ENCODE results near the gene SMG6.

SMG6 gene

GRCh38 chr17:2043785-2044184 lies 259.8 kb downstream of the SMG6 start:
- FAIRE-seq: no peak

GRCh38 chr17:2042933-2043332 lies 260.7 kb downstream of the SMG6 start:
- DNase-seq (ENCODE audit: extremely low spot score, insufficient read length, low read depth) (no peak), FAIRE-seq (no peak)

More at GRCh38 chr17:2043785-2044184, 259.8 kb downstream of the SMG6 start:
- no peak for DNase-seq (ENCODE audit: extremely low spot score, insufficient read length, low read depth)

DNA sequence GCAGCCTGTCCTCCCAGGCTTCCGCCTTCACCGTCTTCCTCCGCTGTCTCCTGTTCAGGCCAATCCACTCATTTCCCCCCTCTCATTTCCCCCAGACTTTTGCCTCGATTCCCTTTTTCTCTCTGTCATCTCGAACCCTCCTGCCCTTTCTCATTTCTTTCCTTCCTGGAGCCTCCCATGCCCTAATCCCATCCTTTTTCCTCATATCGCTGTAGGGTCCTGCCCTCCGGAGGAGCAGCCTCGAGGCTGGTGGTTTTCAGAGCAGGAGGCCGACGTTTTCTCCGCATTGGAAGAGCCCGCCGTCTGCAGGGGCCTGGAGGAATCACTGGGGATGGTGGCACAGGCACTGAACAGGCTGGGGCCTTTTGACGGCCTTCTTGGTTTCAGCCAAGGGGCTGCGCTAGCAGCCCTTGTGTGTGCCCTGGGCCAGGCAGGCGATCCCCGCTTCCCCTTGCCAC lies 261.2 kb downstream of the SMG6 start:
- FAIRE-seq (no peak), DNase-seq (ENCODE audit: extremely low spot score, insufficient read length, low read depth) (no peak)

- FAIRE-seq (peak; percentile 99), DNase-seq (ENCODE audit: extremely low spot score, insufficient read length, low read depth) (peak; percentile 96)
Measured at GRCh38 chr17:2041561-2042389, 261.8 kb downstream of the SMG6 start, which contains the start of gene OVCA2. Gene OVCA2, plus strand, starts transcription at chr17:2042022. Its CDS starts 26 bp downstream, at chr17:2042048.

DNA sequence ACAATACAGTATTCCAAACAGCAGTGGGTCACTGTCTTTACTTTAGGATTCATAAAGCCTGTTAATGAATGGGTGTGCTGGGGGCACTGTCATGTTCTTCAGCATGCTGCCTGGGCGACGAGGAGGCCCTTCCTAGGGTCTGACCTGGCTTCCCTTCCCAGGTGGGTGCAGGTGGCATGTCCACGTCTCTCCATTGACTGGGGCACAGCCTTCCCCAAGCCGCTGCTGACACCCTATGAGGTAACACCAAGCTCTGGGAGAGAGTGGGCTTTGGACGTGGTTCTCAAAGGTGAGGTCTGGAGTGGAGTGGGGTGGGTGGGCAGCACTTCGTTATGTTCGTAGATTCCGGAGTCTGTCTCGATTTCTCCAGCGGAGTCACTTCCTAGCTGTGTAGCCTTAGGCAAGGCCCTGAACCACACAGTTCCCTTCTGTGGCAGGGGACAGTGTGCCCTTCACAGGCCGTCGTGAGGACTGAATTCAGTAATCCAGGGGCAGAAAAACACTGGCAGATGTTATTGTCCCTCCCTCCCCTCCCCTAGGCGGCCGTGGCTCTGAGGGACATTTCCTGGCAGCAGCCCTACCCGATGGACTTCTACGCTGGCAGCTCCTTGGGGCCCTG lies 262.5 kb downstream of the SMG6 start:
- DNase-seq (ENCODE audit: extremely low spot score, insufficient read length, low read depth): no peak
- no peak for FAIRE-seq

DNA sequence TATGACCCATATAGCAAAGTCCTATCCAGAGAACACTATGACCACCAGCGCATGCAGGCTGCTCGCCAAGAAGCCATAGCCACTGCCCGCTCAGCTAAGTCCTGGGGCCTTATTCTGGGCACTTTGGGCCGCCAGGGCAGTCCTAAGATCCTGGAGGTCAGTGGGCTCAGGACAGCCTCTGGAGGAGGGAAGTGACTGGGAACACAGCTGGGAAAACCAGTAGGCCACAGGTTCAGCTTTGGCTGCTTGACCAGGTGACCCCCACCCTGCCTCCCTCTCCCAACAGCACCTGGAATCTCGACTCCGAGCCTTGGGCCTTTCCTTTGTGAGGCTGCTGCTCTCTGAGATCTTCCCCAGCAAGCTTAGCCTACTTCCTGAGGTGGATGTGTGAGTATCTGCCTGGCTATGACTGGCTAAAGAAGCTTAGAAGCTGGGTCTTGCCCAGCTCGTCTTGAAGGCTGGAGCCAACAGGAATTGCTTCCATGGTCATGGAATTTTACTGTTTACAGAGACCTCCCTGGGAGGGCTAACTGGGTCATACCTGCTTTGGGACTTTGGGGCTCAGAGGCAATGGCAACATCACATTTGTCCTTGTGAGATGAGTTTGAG lies 263.3 kb downstream of the SMG6 start:
- FAIRE-seq (no peak), DNase-seq (ENCODE audit: extremely low spot score, insufficient read length, low read depth) (no peak)

GRCh38 chr17:2037155-2037554 lies 266.4 kb downstream of the SMG6 start:
- no peak for FAIRE-seq
- DNase-seq (ENCODE audit: extremely low spot score, insufficient read length, low read depth): no peak

- no peak for FAIRE-seq
Measured at GRCh38 chr17:2035541-2036488, 267.8 kb downstream of the SMG6 start.

GRCh38 chr17:2034806-2035540 lies 268.6 kb downstream of the SMG6 start:
- DNase-seq (ENCODE audit: extremely low spot score, insufficient read length, low read depth) (no peak), FAIRE-seq (no peak)

More at GRCh38 chr17:2035541-2036488, 267.8 kb downstream of the SMG6 start:
- no peak for DNase-seq (ENCODE audit: extremely low spot score, insufficient read length, low read depth)

DNA sequence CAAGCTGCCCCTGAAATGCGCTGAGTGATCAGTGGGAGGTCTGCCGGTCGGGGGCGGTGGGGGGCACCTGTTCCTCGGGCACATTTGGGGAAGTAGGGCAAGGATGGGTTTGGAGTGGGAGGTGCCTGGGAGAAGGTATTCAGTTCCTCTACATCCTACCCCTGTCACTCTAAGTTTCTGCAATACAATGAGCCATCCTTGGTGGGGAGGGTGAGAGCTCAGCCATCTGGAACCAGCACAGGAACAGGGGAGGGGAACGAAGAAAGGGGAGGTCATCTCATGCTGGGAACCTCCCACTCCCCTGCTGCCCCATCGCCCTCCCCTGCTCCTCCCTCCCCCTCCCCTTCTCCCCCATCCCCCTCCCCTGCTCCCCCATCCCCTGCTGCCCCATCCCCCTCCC lies 269.4 kb downstream of the SMG6 start:
- DNase-seq (ENCODE audit: extremely low spot score, insufficient read length, low read depth) (no peak), FAIRE-seq (no peak)

DNA sequence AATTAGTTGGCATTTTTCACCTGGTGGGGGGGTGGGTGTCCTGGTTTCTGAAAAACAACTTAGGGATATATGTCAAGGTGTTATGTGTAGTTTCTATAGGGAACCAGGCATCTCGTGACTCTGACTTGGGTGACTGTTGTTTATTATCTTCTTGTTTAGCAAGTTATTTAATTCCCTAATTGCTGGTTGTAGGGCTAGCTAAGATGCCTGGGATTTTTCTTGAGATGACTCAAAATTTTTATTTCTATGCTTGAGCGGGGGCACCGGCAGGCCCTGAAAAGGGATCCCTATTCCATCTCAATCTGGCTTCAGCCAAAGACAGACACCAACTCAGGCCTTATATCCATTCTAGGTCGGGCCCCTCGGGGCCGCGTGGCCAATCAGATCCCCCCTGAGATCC lies 270.4 kb downstream of the SMG6 start:
- DNase-seq (ENCODE audit: extremely low spot score, insufficient read length, low read depth) (no peak), FAIRE-seq (no peak)

DNA sequence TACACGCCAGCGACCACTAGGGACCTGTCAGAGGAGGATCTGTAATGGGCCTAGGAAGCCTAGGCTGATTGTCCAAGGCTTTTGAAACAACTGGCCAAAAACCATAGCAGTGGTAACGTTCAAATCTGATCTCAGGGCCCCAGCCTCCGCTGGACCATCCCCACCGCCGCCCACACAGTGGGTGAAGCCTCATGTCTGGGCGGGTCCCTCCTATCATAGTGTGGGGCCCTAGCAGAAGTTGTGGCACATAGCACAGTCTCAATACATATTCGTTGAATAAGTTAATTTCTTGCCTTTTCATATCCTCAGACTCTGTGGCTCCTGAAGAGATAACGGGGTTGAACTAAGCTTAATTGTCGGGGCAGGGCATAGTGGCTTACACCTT lies 272.8 kb downstream of the SMG6 start:
- DNase-seq (ENCODE audit: extremely low spot score, insufficient read length, low read depth) (no peak), FAIRE-seq (no peak)

GRCh38 chr17:2029911-2030778 lies 273.4 kb downstream of the SMG6 start, which contains the start of gene DPH1:
Gene DPH1, plus strand, starts transcription at chr17:2030153. Its CDS starts 17 bp downstream, at chr17:2030170.
- FAIRE-seq (peak; percentile 98), DNase-seq (ENCODE audit: extremely low spot score, insufficient read length, low read depth) (peak; percentile 93)

DNA sequence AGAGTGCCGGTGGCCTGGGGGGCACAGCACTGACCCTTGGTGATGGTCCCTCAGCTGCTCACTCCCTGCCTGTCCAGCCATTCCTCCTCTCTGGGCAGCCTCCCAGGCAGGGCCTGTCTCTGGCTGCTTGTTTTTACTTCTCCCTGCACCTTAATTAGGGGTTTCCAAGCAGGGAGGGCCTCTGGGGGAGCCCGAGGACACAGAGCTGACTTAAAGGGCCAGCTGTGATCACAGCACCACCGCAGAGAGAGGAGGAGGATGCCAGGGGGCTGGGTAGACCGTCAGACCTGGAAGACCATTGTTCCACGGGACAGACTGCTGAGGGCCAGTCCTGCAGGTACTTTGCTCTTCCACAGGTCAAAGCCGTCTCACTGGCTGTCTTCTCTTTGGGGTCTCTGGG lies 274.8 kb downstream of the SMG6 start:
- DNase-seq (ENCODE audit: extremely low spot score, insufficient read length, low read depth): no peak

DNA sequence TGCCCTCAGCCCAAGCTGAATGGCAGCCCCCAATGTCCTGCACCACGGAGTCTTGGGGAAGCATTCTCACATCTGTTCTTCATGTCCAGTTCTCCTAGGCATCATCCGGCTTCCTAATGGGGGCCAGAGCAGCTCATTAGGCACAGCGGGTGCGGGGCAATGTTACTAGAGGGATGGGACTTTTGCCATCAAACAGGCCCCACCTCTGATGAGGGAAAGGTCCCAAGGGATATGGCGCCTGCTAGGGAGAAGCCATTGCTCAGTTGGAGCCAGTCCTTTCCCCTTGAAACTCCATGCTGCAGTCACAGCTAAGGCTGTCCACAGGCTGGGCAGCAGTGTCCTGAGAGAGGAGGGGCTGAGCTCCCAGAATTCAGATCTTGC lies 275.4 kb downstream of the SMG6 start:
- no peak for FAIRE-seq
- no peak for DNase-seq (ENCODE audit: extremely low spot score, insufficient read length, low read depth)

More for the DNA sequence above, 274.8 kb downstream of the SMG6 start:
- FAIRE-seq: no peak

- no peak for DNase-seq (ENCODE audit: extremely low spot score, insufficient read length, low read depth)
- FAIRE-seq: no peak
Measured at GRCh38 chr17:2027528-2028233, 275.9 kb downstream of the SMG6 start.

- no peak for DNase-seq (ENCODE audit: extremely low spot score, insufficient read length, low read depth)
- no peak for FAIRE-seq
Measured at GRCh38 chr17:2025622-2026309, 277.8 kb downstream of the SMG6 start.

Data from GM18507 (cell line).